OCI-M2 (cell line): ENCODE results near the gene MYH10.

Experiments used
- DNase-seq: peaks from one replicate; lab custom pipeline; 2025; ENCODE audit not compliant: unreplicated experiment; lab: John Stamatoyannopoulos, UW

Gene MYH10

DNA sequence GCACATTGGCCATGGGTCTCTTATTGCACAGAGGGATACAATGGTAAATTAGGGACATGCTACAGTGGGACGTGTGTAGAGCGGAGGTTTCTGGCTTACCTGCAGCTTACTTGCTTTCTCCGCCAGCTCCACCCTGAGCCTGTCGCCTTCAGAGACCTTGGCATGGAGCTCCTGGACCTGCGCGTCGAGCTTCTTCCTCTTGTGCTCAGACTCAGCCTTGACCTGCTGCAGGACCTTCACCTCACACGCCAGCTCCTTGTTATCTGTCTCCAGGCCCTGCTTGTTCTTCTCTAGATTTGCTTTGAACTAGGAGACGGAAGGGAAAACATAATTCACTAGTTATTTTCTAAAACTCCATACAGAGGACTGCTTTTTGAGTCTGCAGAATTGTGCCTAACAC lies 131.4 kb downstream of the MYH10 start:
- no peak for DNase-seq

- DNase-seq = no peak
Measured at GRCh38 chr17:8496081-8496480, 134.4 kb downstream of the MYH10 start.

- DNase-seq = no peak
Measured at GRCh38 chr17:8494506-8495111, 135.9 kb downstream of the MYH10 start.

DNA sequence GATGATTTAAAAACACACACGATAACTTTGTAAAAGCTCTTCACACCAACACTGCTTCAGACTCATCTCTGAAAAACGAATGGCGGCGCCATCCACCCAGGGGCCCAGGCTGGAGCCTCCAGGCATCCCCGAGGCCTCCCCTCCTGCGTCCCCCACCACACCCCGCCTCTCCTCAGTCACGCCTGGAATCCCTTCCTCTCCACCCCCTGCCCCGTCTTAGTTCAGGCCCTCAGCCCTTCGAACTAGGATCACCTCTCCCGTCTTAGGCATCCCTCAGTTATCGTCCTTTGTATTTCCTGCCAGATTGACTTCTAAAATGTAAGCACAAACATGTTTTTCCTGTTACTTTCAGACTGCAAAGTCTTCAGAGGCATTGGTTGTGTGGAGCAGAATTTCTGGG lies 136.5 kb downstream of the MYH10 start:
- DNase-seq = no peak

- no peak for DNase-seq
Measured at GRCh38 chr17:8492121-8492520, 138.4 kb downstream of the MYH10 start.

- DNase-seq = no peak
Measured at GRCh38 chr17:8490256-8491023, 140.1 kb downstream of the MYH10 start.

- DNase-seq = no peak
Measured at GRCh38 chr17:8489841-8490240, 140.7 kb downstream of the MYH10 start.

DNA sequence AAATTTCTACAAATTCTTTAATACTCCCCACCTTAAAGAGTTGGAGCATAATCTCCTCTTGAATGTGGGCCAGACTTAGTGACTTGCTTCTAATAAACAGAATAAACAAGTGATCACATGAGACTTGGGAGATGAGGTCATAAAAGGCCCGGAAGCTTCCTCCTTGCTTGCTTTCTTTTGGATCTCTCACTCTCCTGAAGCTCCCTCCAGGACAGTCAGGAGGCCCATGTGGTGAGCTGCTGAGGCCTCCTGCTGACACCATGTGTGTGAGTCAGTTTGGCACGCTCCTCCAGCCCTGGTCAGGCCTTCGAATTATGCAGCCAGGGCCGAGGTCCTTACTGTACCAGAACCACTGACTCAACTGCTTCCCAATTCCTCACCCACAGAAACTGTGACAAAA lies 141.6 kb downstream of the MYH10 start:
- no peak for DNase-seq

- no peak for DNase-seq
Measured at GRCh38 chr17:8488491-8488890, 142.0 kb downstream of the MYH10 start.

DNA sequence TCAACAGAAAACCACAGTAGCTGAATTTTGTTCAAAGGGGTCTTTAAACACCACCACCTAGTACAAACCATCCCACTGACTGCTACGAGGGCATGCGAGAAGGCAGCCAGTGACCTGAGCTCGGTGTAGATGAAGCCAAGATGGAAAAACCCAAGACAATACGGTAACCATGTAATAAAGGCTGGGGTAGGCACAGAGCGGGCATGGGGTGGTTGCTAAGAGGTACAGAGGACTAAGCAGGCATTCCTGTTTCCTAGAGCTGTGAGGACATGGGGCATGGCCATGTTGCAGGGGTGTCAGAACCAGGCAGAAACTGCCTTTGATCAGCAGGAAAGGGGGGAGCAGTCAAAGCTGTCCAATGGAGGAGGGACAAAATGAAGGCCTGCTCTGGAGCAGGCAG lies 142.8 kb downstream of the MYH10 start:
- DNase-seq = no peak

- no peak for DNase-seq
Measured at GRCh38 chr17:8487130-8487645, 143.3 kb downstream of the MYH10 start.

DNA sequence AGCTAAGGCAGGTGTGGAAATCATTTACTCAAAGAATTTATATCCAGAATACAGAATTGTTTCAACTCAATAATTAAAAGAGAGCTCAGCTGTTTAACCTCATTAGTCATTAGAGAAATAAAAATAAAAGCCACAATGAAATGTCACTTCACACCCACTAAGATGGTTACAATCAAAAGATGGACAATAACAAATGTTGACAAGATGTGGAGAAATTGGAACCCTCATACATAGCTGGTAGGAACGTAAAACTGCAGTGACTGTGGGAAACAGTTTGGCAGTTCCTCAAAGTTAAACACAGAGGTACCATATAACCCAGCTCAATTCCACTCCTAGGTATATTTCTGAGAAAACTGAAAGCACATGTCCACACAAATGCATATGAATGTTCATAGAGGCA lies 145.0 kb downstream of the MYH10 start:
- no peak for DNase-seq

GRCh38 chr17:8484465-8484864 lies 146.1 kb downstream of the MYH10 start:
- DNase-seq = no peak

GRCh38 chr17:8482546-8482945 lies 148.0 kb downstream of the MYH10 start:
- DNase-seq = no peak

DNA sequence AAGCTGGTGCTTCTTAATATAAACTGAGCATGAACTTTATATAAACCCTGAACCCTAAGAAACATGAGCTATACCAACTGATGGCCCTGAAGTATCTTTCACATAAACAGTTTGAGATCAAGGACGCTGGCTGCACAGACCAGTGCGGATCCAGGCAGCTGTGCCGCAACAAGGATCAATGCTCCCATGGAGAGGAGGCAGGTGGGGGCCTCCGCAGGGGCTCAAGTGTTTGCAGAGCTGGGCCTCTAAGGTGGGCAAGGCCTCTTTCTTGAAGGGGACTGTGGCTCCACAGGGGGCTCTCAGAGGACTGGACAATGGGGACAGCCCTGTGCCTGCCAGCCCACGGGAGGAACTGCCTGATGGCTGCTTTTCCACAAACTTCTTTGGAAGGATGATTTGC lies 148.8 kb downstream of the MYH10 start:
- no peak for DNase-seq

DNA sequence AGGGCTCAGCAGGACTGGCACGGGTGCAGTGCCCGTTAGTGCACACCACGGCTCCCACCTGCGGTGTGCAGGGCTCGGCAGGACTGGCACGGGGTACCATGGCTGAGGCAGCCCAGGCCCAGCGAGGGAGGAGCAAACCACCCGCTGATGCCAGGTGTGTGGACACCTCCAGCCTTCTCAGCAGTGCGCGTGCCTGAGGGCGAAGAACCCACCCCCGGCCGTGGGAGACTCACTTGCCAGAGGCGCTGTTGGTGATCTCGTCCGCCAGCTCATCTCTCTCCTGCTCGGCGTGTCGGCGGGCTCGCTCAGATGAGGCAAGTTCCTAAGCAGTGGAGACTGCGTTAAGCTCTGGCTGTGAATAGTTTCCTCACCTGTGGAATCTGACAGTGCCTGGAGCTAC lies 149.4 kb downstream of the MYH10 start:
- DNase-seq = no peak

GRCh38 chr17:8480011-8480976 lies 150.2 kb downstream of the MYH10 start:
- DNase-seq = no peak

DNA sequence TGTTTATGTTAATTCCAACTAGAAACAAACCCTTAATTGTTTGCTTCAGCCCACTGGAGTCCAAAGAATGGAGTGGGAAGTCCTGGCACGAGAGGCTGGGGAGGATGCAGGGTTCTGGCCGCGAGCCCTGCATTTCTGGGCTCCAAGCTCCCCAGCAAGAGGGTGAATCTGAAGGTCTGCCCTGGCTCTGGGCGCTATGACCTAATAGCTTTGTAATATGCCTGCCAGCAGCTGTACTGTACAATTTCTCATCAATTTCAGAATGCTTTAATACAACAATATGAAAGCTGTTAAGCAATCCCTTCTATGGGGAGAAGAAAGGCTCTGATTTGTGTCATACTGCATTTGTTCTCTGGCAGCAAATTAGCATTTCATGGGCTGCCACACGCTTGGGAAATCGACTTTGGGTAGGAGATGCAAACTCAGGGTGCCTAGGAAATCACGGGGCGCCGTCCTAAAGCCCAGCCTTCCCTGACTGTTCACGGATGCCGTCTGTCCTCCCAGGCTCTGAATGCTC lies 151.0 kb downstream of the MYH10 start:
- DNase-seq = no peak

- no peak for DNase-seq
Measured at GRCh38 chr17:8477715-8478441, 152.6 kb downstream of the MYH10 start.

DNA sequence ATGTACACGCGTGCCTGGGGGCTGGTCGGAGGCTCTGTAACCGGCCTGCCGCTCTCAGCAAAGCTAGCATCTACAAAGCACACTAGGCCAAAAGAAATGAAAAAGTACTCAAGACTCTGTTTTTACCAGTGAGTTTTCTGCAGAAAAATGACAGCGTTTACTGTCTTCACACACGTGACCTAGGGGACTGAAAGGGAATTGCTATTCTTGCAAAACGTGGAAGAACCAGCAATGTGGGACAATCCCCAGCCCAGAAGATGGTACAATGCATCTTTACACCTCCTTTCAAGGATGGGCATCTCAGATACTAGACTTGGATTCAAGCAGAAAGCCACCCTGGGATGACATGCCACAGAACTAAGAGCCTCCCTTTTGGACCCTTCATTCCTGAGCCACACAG lies 153.4 kb downstream of the MYH10 start:
- DNase-seq = no peak

DNA sequence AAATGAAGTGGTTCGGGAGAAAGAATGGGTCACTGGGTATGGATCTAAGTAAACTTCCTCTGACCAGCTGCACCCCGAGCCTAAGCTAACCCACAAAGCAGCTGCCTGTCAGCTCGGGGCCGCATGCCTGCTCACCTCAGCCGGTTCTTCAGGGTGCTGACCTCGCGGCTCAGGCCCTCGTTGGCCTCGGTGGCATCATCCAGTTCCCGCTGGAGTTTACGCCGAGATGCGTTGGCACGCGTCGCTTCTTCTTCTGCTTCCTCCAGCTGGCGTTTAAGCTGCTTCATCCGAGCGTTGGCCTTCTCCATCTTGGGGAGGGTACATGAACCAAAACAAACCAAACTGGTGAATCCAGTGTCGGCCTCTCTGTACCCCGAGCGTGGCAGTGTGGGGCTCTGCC lies 153.8 kb downstream of the MYH10 start:
- DNase-seq = no peak
